Endothelial cell of umbilical vein (primary cell): ENCODE results near the gene ARHGAP22. TPM values are rescaled to one million over a fixed set of nuclear protein-coding genes. Genes with fewer than 3 reads are reported as not detected.

Experiments
- BruUV-seq: library from RNA; stranded (reverse); fragments of 400-500 nt; replicated peaks from 2 replicates; lab custom pipeline; 2021; lab: Mats Ljungman, UMichigan
- CTCF ChIA-PET: fragments of 300-600, 350-600 bp; sonication (Branson Sonifier 250); formaldehyde crosslinking; loops from one replicate; lab custom pipeline; 2021; ENCODE audit warnings: antibody characterized with exemption, inconsistent platforms; lab: Charles Lee
- POLR2A ChIA-PET: fragments of 300-600, 350-600 bp; sonication (Branson Sonifier 250); formaldehyde crosslinking; loops from one replicate; lab custom pipeline; 2021; ENCODE audit warnings: antibody characterized with exemption, inconsistent platforms; lab: Charles Lee
- DNase-seq: peaks from one replicate; pipeline ENCODE4 v3.0.0-alpha.2; 2011; ENCODE audit warnings: low read depth, low spot score
- FAIRE-seq: peaks from 2 replicates; lab custom pipeline; 2011; peaks lifted over from hg19 to GRCh38; lab: Jason Lieb, UNC
- H2AFZ ChIP-seq: 2 replicates; pipeline ENCODE4 v1.6.0; 2012; ENCODE audit warnings: low read depth, low read length, control low read depth, inconsistent platforms
- H3K27ac ChIP-seq: 2 replicates; pipeline ENCODE4 v1.5.1; 2011; ENCODE audit warnings: low read depth, mild to moderate bottlenecking, control low read depth, low read length, moderate library complexity; ENCODE audit not compliant: insufficient read depth
- H3K27me3 ChIP-seq, 2 experiments: 2 replicates each; pipeline versions ENCODE4 v1.6.0 to v1.6.1; 2011; ENCODE audit warnings: low read length in 2 of 2, mixed read lengths in 1 of 2; ENCODE audit not compliant: control insufficient read depth in 2 of 2, insufficient read depth in 2 of 2
- H3K36me3 ChIP-seq, 2 experiments: 2 replicates in 1 of 2; 3 replicates in 1 of 2; pipeline ENCODE4 v1.5.1; 2011; ENCODE audit warnings: low read length in 2 of 2, mild to moderate bottlenecking in 1 of 2, moderate library complexity in 1 of 2; ENCODE audit not compliant: control insufficient read depth in 2 of 2, insufficient read depth in 2 of 2; ENCODE audit errors: extremely low read depth in 1 of 2
- H3K4me1 ChIP-seq: 3 replicates; pipeline ENCODE4 v1.5.1; 2011; ENCODE audit warnings: mild to moderate bottlenecking, low read length; ENCODE audit not compliant: control insufficient read depth, insufficient read depth; ENCODE audit errors: extremely low read depth
- H3K4me2 ChIP-seq: 2 replicates; pipeline ENCODE4 v1.6.1; 2011; ENCODE audit warnings: low read length, control low read depth, mixed read lengths; ENCODE audit not compliant: insufficient read depth
- H3K4me3 ChIP-seq, 3 experiments: fragments of 200-600 bp in 1 of 3; sonication (generic), shearing (Covaris generic) in 1 of 3; replicated peaks in 1 of 3; 2 replicates each; pipeline ENCODE4 v1.5.1; 2011 to 2016; ENCODE audit warnings: control low read depth in 3 of 3, low read length in 3 of 3, mild to moderate bottlenecking in 2 of 3, inconsistent platforms in 1 of 3, low read depth in 1 of 3, moderate library complexity in 1 of 3; ENCODE audit not compliant: insufficient read depth in 1 of 3
- H3K79me2 ChIP-seq: 2 replicates; pipeline ENCODE4 v1.6.0; 2012; ENCODE audit warnings: low read length, inconsistent platforms; ENCODE audit not compliant: control insufficient read depth, insufficient read depth
- H3K9ac ChIP-seq: replicated peaks from 2 replicates; pipeline ENCODE3; 2011; ENCODE audit warnings: low read length, control low read depth; ENCODE audit not compliant: insufficient read depth; ENCODE audit errors: extremely low read depth
- H3K9me1 ChIP-seq: replicated peaks from 3 replicates; pipeline ENCODE4 v1.6.0; 2011; ENCODE audit warnings: mild to moderate bottlenecking, low read length; ENCODE audit not compliant: control insufficient read depth, insufficient read depth; ENCODE audit errors: extremely low read depth
- H3K9me3 ChIP-seq: replicated peaks from 2 replicates; pipeline ENCODE4 v1.5.1; 2012; ENCODE audit warnings: low read length, inconsistent platforms; ENCODE audit not compliant: control insufficient read depth, insufficient read depth
- H4K20me1 ChIP-seq: replicated peaks from 2 replicates; pipeline ENCODE3; 2011; ENCODE audit warnings: mild to moderate bottlenecking, low read length; ENCODE audit not compliant: control insufficient read depth, insufficient read depth; ENCODE audit errors: extremely low read depth
- CTCF ChIP-seq, 2 donors: IDR thresholded peaks; 1 replicate in 1 of 2; 2 replicates in 1 of 2; pipeline ENCODE4 v1.5.1; 2011; ENCODE audit warnings: low read length in 2 of 2, mild to moderate bottlenecking in 2 of 2, moderate library complexity in 2 of 2, control low read depth in 1 of 2, inconsistent platforms in 1 of 2, low read depth in 1 of 2; ENCODE audit not compliant: insufficient read depth in 1 of 2; ENCODE audit errors: extremely low read depth in 1 of 2
- EZH2 ChIP-seq: IDR thresholded peaks from 2 replicates; pipeline ENCODE4 v1.6.1; 2012; ENCODE audit warnings: borderline replicate concordance, low read depth, mild to moderate bottlenecking, moderate library complexity, low read length, inconsistent platforms; ENCODE audit not compliant: severe bottlenecking
- FOS ChIP-seq: IDR thresholded peaks from 2 replicates; pipeline ENCODE4 v1.6.1; 2011; ENCODE audit warnings: mild to moderate bottlenecking, low read length, moderate library complexity, borderline replicate concordance; ENCODE audit not compliant: insufficient read depth
- GATA2 ChIP-seq: IDR thresholded peaks from 2 replicates; pipeline ENCODE4 v1.7.0; 2011; ENCODE audit warnings: low read depth, mild to moderate bottlenecking, moderate library complexity, mixed read lengths, low read length; ENCODE audit not compliant: insufficient read length, insufficient read depth
- JUN ChIP-seq: IDR thresholded peaks from 2 replicates; pipeline ENCODE4 v1.6.1; 2011; ENCODE audit warnings: borderline replicate concordance, low read depth; ENCODE audit not compliant: insufficient read length, insufficient read depth
- MAX ChIP-seq: IDR thresholded peaks from 2 replicates; pipeline ENCODE4 v1.6.1; 2011; ENCODE audit not compliant: insufficient read depth, insufficient read length
- MYC ChIP-seq: IDR thresholded peaks from one replicate; pipeline ENCODE4 v1.6.1; 2011; ENCODE audit warnings: mild to moderate bottlenecking, low read depth, low read length
- POLR2A ChIP-seq: IDR thresholded peaks from 2 replicates; pipeline ENCODE4 v1.6.1; 2012; ENCODE audit warnings: low read depth, mild to moderate bottlenecking, control low read depth, low read length
- POLR2AphosphoS5 ChIP-seq: IDR thresholded peaks from 2 replicates; pipeline ENCODE4 v1.6.1; 2012; ENCODE audit warnings: low read depth, mild to moderate bottlenecking, control low read depth, low read length, moderate library complexity; ENCODE audit not compliant: insufficient read depth
- dilution Hi-C: fragments of 300-500 bp; cut with MboI; formaldehyde crosslinking; loops from one replicate; pipeline ENCODE4 v1.15.0; 2019; ENCODE audit warnings: low sequenced_read_pairs; ENCODE audit not compliant: extremely low pct_ligation_motif_present
- intact Hi-C: fragments of 100-400 bp; cut with micrococcal nuclease; formaldehyde crosslinking; loops from one replicate; pipeline ENCODE4 v1.10.0; 2022
- polyA plus RNA-seq, 4 experiments: library from polyadenylated mRNA; depleted of rRNA in 3 of 4; stranded (reverse) in 3 of 4; unstranded in 1 of 4; fragments of >200 nt; gene quantifications; 2 replicates each; pipeline versions ENCODE4 v1.2.1 to v1.2.3, GENCODE V29; 2011 to 2012; ENCODE audit warnings: missing spikeins in 1 of 4
- total RNA-seq: library from RNA; stranded (reverse); gene quantifications from 2 replicates; pipeline ENCODE4 v1.2.3, GENCODE V29; 2021

Gene ARHGAP22
- total and polyA plus RNA-seq, 2 donors (not counting 3 experiments of a cell fraction or from before 2014, with no cell fraction given): 8.6 to 50.3 TPM

- CTCF ChIA-PET: interaction anchor here (0.7 kb wide), 1 partner anchor 130 kb away, joined by 3 read pairs; no protein-coding TSS in a partner anchor
- FAIRE-seq: no peak
- H3K36me3 ChIP-seq: no peaks in the 10 kb centered on the region
- H3K27ac ChIP-seq: no peak overlapping the region
- no peaks in the 10 kb centered on the region for H3K27me3 ChIP-seq
- H3K4me1 ChIP-seq: peaks cover 20% of the 10 kb centered on the region
- no peak overlapping the region for H3K4me2 ChIP-seq
- no TSS peak for BruUV-seq
- POLR2A ChIA-PET: no interaction called here
- H2AFZ ChIP-seq: no peak overlapping the region
- no peak overlapping the region for H3K9ac ChIP-seq
- no peak overlapping the region for H3K4me3 ChIP-seq
- peak; percentile 46 for DNase-seq
- no peaks in the 10 kb centered on the region for H4K20me1 ChIP-seq
- dilution Hi-C loops (no loop called here), intact Hi-C loops (loop anchor here (1.0 to 2.0 kb wide), 2 partner anchors 20 to 171 kb away; partner anchors contain the start of gene MAPK8)
- TF ChIP-seq FOS (no peak), EZH2 (no peak), MYC (no peak), POLR2A (no peak), POLR2AphosphoS5 (no peak), JUN (no peak), MAX (no peak), GATA2 (no peak), CTCF (IDR thresholded peaks at IDR 0.05; ENCODE audit: extremely low read depth in 1 of 2, insufficient read depth in 1 of 2, low read depth in 1 of 2, low read length in 2 of 2) (no peak)
- peaks cover 22% of the 10 kb centered on the region for H3K79me2 ChIP-seq
- H3K9me1 ChIP-seq: no peaks in the 10 kb centered on the region
- H3K9me3 ChIP-seq: no peaks in the 10 kb centered on the region
Measured at GRCh38 chr10:48477141-48477540, 127.7 kb downstream of the ARHGAP22 start.
